Glutamatergic neuron (in vitro differentiated cells): Measurements from ENCODE around the gene VOPP1. TPM values are rescaled to one million over a fixed set of nuclear protein-coding genes. Genes with fewer than 3 reads are reported as not detected.

Experiments used
- DNase-seq: peaks from one replicate; pipeline ENCODE4 v3.0.0; 2022
- H3K27ac Mint-ChIP-seq: one replicate; pipeline ENCODE4 v1.8.0; 2020; ENCODE audit warnings: mild to moderate bottlenecking, mixed read lengths, inconsistent platforms; ENCODE audit not compliant: unreplicated experiment
- H3K27me3 Mint-ChIP-seq: one replicate; pipeline ENCODE4 v1.8.0; 2020; ENCODE audit warnings: mild to moderate bottlenecking, moderate library complexity, mixed read lengths, inconsistent platforms; ENCODE audit not compliant: unreplicated experiment
- H3K36me3 Mint-ChIP-seq: one replicate; pipeline ENCODE4 v1.8.0; 2020; ENCODE audit warnings: mild to moderate bottlenecking, mixed read lengths, inconsistent platforms; ENCODE audit not compliant: unreplicated experiment
- H3K4me1 Mint-ChIP-seq: one replicate; pipeline ENCODE4 v1.8.0; 2020; ENCODE audit warnings: mild to moderate bottlenecking, low read depth, mixed read lengths, inconsistent platforms; ENCODE audit not compliant: unreplicated experiment
- H3K4me3 Mint-ChIP-seq: one replicate; pipeline ENCODE4 v1.8.0; 2020; ENCODE audit warnings: mild to moderate bottlenecking, mixed read lengths, inconsistent platforms; ENCODE audit not compliant: unreplicated experiment
- H3K9me3 Mint-ChIP-seq: one replicate; pipeline ENCODE4 v1.8.0; 2020; ENCODE audit warnings: mild to moderate bottlenecking, moderate library complexity, mixed read lengths, inconsistent platforms; ENCODE audit not compliant: unreplicated experiment
- total RNA-seq: library from RNA; stranded (reverse); fragmentation: NEBNext Ultra II Directional; extraction: Animal tissue kit (Norgen Biotek cat#: 25700); gene quantifications from one replicate; pipeline ENCODE4 v1.2.1, GENCODE V29; 2021; ENCODE audit not compliant: unreplicated experiment
- TF ChIP-seq, protein P1 (sequence below): fragments of 200-600 bp; sonication (generic); IDR thresholded peaks from one replicate; pipeline ENCODE4 v1.5.0; 2021; ENCODE audit not compliant: partially characterized antibody, unreplicated experiment

Gene VOPP1
- total RNA-seq, 1 donor from 2014 or later: 30.6 TPM

GRCh38 chr7:55496906-55497305 is 75.4 kb downstream of the VOPP1 start:
- Mint-ChIP-seq H3K4me1 (peaks cover 3% of the 10 kb centered on the region), H3K9me3 (peaks cover 2% of the 10 kb centered on the region), H3K27me3 (no peaks in the 10 kb centered on the region), H3K4me3 (no peak overlapping the region), H3K27ac (no peak overlapping the region), H3K36me3 (peaks cover under 1% of the 10 kb centered on the region)
- DNase-seq: no peak
- TF ChIP-seq, protein P1, sequence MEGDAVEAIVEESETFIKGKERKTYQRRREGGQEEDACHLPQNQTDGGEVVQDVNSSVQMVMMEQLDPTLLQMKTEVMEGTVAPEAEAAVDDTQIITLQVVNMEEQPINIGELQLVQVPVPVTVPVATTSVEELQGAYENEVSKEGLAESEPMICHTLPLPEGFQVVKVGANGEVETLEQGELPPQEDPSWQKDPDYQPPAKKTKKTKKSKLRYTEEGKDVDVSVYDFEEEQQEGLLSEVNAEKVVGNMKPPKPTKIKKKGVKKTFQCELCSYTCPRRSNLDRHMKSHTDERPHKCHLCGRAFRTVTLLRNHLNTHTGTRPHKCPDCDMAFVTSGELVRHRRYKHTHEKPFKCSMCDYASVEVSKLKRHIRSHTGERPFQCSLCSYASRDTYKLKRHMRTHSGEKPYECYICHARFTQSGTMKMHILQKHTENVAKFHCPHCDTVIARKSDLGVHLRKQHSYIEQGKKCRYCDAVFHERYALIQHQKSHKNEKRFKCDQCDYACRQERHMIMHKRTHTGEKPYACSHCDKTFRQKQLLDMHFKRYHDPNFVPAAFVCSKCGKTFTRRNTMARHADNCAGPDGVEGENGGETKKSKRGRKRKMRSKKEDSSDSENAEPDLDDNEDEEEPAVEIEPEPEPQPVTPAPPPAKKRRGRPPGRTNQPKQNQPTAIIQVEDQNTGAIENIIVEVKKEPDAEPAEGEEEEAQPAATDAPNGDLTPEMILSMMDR: no peak

DNA sequence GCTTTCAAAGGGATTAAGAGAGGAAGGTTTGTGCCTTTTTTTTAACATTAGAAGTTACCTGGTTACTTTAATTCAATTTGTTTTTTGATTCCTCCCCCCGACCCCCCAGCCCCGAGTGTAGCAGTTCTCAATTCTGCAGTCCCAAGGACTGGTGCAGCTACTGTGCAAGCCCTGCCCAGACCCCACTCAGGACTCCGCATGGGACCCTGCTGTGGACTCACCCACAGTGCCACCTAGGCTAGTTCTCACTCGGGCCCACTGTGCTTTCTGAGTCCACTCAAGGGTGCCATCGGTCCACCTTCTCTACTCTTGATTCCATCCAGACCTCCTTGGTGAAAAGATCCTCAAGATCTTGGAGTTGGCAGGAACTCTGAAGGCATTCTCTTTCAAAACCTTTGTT is 77.4 kb downstream of the VOPP1 start:
- no peak for DNase-seq
- TF ChIP-seq, protein P1: no peak
- H3K27me3 Mint-ChIP-seq: no peaks in the 10 kb centered on the region
- no peaks in the 10 kb centered on the region for H3K9me3 Mint-ChIP-seq
- H3K36me3 Mint-ChIP-seq: peaks cover 4% of the 10 kb centered on the region
- peaks cover 3% of the 10 kb centered on the region for H3K4me1 Mint-ChIP-seq
- no peak overlapping the region for H3K27ac Mint-ChIP-seq
- no peak overlapping the region for H3K4me3 Mint-ChIP-seq

DNA sequence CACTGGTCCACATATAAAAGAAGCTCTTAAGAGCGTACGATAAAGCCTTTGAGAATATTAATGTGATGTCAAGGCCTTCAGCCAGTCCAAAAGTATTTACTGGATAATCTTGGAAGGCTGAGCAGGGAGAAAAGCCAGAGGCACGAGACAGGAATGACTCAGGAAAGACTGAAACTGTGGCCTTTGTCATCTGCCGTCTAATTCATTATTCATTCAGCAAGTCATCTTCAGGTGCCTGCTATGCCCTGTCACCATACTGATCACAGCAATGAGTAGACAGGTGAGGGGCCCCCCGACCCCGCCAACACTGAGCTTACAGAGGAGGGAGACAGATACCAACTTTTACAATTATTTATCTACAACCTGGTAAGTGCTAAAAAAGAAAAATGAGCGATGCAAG is 78.9 kb downstream of the VOPP1 start:
- TF ChIP-seq, protein P1: no peak
- Mint-ChIP-seq H3K27ac (no peak overlapping the region), H3K9me3 (no peaks in the 10 kb centered on the region), H3K27me3 (no peaks in the 10 kb centered on the region), H3K36me3 (peaks cover 4% of the 10 kb centered on the region), H3K4me1 (peaks cover 11% of the 10 kb centered on the region), H3K4me3 (no peak overlapping the region)
- DNase-seq: no peak

DNA sequence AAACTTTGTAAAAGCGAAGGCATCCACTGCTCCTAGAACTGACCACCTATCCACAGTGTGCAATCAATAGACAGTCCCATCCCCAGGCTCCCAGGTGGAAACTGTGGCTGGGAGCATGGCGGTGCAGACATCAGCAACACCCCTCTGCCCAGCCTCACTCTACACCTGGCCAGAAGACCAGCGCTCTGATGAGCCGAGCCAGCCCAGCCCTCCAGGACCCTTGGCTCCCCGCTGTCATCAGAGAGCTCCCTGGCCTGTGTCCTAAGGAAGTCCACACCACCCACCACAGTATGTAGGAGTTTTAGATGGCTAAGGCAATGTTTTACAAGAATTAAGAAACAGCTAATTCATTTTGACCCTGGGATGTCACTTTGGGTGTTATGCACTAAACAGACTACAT is 81.0 kb downstream of the VOPP1 start:
- Mint-ChIP-seq H3K27ac (no peak overlapping the region), H3K36me3 (peaks cover 4% of the 10 kb centered on the region), H3K4me3 (no peak overlapping the region), H3K27me3 (no peaks in the 10 kb centered on the region), H3K4me1 (peaks cover 11% of the 10 kb centered on the region), H3K9me3 (no peaks in the 10 kb centered on the region)
- TF ChIP-seq, protein P1: no peak
- no peak for DNase-seq

- Mint-ChIP-seq H3K4me3 (no peak overlapping the region), H3K4me1 (peaks cover 11% of the 10 kb centered on the region), H3K9me3 (no peaks in the 10 kb centered on the region), H3K27me3 (no peaks in the 10 kb centered on the region), H3K36me3 (peaks cover 4% of the 10 kb centered on the region), H3K27ac (no peak overlapping the region)
- no peak for DNase-seq
- TF ChIP-seq, protein P1: no peak
Measured at GRCh38 chr7:55490099-55490498, 82.2 kb downstream of the VOPP1 start.
